Brain microvascular endothelial cell (primary cell): ENCODE data around the gene STRN4.
"Not testable (repeated sequence)": the region's sequence is repeated elsewhere in the genome, so short reads cannot be mapped to it uniquely, and the experiment has no call there.

ENCODE experiments used
- DNase-seq: peaks from one replicate; pipeline ENCODE4 v3.0.0-alpha.2; 2020
- H3K27ac ChIP-seq: fragments of 250-450 bp; sonication (Bioruptor Pico); 2 replicates; pipeline ENCODE4 v1.5.1; 2020; ENCODE audit warnings: mild to moderate bottlenecking, moderate library complexity
- H3K27me3 ChIP-seq: fragments of 250-450 bp; sonication (Bioruptor Pico); replicated peaks from 2 replicates; pipeline ENCODE4 v1.5.1; 2020; ENCODE audit warnings: mild to moderate bottlenecking
- H3K36me3 ChIP-seq: fragments of 250-450 bp; sonication (Bioruptor Pico); replicated peaks from 2 replicates; pipeline ENCODE4 v1.5.1; 2020; ENCODE audit warnings: mild to moderate bottlenecking
- H3K4me3 ChIP-seq: 2 replicates; pipeline ENCODE4 v1.5.1; 2011; ENCODE audit warnings: low read depth, mild to moderate bottlenecking, control low read depth, low read length, moderate library complexity
- in situ Hi-C: cut with HindIII; loops from 2 replicates; pipeline ENCODE4 v1.10.0; 2017; ENCODE audit warnings: low sequenced_read_pairs, low pct_ligation_motif_present
- TF ChIP-seq, protein P1 (sequence below): IDR thresholded peaks from 2 replicates; pipeline ENCODE4 v1.5.1; 2011; ENCODE audit warnings: low read depth, mild to moderate bottlenecking, moderate library complexity, low read length, control low read depth, inconsistent platforms; ENCODE audit errors: missing control alignments

The STRN4 gene

DNA sequence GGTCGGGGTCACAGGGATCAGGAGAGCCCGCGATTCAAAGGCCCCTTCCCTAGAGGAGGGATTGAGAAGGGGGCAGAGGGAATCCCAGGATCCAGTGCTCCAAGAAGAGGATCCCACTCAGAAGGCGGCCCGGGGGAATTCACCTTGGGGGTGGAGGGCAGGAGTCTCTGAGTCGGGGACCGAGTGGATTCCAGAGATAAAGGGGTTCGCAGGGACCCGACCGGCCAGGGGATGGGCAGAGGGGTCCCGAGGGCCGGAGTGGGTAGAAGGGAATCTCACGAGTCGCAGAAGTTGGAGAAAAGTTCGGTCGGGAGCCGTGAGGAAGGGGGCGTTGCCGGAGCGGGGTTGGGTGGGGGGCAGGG, 29.6 kb downstream of the STRN4 start:
- DNase-seq = no peak
- in situ Hi-C loops = no loop called here
- H3K4me3 ChIP-seq = peak overlapping the region; percentile 77
- H3K27ac ChIP-seq = peak overlapping the region; percentile 20
- TF ChIP-seq, protein P1, sequence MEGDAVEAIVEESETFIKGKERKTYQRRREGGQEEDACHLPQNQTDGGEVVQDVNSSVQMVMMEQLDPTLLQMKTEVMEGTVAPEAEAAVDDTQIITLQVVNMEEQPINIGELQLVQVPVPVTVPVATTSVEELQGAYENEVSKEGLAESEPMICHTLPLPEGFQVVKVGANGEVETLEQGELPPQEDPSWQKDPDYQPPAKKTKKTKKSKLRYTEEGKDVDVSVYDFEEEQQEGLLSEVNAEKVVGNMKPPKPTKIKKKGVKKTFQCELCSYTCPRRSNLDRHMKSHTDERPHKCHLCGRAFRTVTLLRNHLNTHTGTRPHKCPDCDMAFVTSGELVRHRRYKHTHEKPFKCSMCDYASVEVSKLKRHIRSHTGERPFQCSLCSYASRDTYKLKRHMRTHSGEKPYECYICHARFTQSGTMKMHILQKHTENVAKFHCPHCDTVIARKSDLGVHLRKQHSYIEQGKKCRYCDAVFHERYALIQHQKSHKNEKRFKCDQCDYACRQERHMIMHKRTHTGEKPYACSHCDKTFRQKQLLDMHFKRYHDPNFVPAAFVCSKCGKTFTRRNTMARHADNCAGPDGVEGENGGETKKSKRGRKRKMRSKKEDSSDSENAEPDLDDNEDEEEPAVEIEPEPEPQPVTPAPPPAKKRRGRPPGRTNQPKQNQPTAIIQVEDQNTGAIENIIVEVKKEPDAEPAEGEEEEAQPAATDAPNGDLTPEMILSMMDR = no peak
- H3K27me3 ChIP-seq = no peaks in the 10 kb centered on the region
- peaks cover 29% of the 10 kb centered on the region for H3K36me3 ChIP-seq

DNA sequence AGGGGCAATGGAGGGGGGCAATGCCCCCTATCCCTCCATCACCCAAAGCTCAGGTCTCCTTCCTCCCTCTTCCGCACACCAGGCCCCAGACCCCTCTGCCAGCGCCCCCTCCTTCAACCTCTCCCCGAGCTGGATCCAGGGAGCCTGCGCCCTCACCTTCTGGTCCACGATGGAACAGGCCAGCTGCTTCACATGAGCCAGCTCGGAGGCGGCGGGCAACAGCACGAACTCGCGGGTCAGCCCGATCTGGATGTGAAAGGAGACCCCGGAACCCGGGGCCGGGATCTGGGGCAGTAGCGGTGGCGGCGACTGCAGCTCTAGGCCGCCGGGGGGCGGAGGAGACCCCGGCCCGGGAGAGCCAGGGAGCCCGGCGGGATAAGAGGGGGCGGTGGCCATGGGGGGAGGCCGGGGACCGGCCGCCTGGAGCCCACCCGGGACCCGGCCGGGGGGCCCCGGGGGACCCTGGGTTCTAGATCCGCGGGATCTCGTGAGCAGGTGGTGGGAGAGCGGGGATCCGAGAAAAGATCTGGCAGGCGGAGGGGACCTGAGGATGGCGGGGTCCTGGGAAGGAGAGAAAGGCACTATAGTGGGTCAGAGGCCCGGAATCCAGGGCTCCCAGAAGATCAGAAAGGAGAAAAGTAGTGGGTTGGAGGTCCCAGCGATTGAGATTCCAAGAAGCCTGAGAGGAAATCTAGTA, 30.1 kb downstream of the STRN4 start:
- Histone ChIP-seq H3K27ac (peak overlapping the region; percentile 20), H3K27me3 (no peaks in the 10 kb centered on the region), H3K4me3 (peak overlapping the region; percentile 77), H3K36me3 (peaks cover 25% of the 10 kb centered on the region)
- in situ Hi-C loops = no loop called here
- DNase-seq = no peak
- TF ChIP-seq, protein P1 = peak; percentile 11

DNA sequence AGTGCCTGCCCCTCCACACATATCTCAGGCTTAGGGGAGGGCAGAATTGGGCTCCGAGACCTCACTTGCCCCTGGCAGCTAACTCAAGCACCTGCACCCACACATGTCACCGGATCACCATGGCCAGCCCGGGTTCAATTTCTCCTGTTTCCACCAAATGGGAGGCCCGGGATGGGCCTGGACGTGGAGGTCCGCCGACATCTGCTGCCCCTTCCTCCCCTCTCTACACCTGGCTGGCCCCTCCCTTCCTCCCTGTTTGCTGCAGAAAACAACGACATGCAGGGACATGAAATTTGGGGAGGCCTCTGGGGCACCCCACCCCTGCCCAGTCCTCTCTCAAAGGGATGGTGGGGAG, 30.7 kb downstream of the STRN4 start:
- no peak overlapping the region for H3K27ac ChIP-seq
- TF ChIP-seq, protein P1 = no peak
- H3K36me3 ChIP-seq = peaks cover 20% of the 10 kb centered on the region
- H3K4me3 ChIP-seq = peak overlapping the region; percentile 77
- no peaks in the 10 kb centered on the region for H3K27me3 ChIP-seq
- no peak for DNase-seq
- in situ Hi-C loops = no loop called here

DNA sequence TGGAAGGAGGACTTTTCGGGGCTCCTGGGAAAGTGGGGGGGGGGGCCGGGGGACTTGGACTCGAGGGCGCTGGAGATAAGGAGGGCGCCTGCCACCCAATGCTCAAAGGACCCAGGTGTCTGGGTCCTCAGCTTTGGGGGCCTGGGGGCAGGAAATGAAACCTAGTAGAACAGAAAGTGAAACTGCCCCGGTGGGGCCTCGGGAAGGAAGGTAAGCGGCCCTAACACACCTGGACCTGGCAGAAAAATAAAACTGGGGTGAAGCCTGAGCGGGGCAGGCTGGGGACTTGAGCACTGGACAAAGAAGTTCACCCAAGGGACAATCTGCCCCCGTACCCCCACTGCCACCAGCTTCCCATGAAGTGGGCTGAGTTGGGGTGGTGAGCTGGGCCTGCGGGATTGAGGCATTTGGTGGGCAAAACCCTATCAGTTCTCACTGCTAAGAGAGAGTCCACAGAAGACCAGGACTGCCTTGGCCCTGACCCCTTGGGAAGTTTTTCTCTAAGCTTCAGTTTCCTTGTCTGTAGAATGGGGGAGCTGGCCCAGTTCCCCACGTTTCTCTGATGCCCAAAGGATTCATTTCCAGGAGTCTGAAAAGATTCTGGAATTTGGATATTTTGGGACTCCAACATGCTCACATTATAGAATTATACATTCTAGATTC, 31.7 kb downstream of the STRN4 start:
- in situ Hi-C loops = no loop called here
- peak overlapping the region; percentile 78 for H3K27ac ChIP-seq
- H3K36me3 ChIP-seq = peaks cover 14% of the 10 kb centered on the region
- H3K4me3 ChIP-seq = peak overlapping the region; percentile 71
- TF ChIP-seq, protein P1 = no peak
- H3K27me3 ChIP-seq = no peaks in the 10 kb centered on the region
- DNase-seq = no peak

DNA sequence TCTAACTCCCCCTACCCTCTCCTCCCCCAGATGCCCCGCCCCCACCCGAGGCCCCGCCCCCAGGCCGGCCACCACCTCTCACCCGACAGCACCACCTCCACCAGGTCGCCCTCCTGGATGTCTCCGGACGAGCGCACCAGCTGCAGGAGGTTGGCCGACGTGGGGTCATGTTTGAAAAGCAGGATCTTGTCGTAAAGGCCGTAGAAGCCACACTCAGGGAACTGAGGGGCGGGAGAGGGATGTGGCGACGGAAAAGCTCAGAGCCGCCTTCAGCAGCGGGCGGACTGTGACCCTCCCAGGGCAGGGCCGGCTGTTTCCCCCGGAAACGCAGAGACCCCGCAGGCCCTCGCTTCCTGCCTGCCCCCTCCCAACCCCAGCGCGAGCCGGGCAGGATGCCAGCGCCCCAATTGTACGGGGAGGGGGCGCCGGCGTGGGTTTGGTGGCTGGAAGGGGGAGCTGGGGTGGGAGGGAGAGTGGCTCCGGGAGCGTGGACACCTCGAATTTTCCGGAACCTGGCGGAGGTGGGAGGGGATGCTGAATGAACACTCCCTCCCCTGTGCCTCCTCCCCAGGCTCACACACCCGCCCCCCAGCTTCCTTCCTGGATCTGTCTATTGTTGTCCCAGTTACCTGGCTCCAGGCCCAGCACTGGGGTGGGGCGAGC, 32.3 kb downstream of the STRN4 start:
- H3K36me3 ChIP-seq = peaks cover 15% of the 10 kb centered on the region
- peak; percentile 80 for DNase-seq
- H3K27ac ChIP-seq = peak overlapping the region; percentile 78
- in situ Hi-C loops = no loop called here
- H3K4me3 ChIP-seq = peak overlapping the region; percentile 71
- no peaks in the 10 kb centered on the region for H3K27me3 ChIP-seq
- TF ChIP-seq, protein P1 = no peak

DNA sequence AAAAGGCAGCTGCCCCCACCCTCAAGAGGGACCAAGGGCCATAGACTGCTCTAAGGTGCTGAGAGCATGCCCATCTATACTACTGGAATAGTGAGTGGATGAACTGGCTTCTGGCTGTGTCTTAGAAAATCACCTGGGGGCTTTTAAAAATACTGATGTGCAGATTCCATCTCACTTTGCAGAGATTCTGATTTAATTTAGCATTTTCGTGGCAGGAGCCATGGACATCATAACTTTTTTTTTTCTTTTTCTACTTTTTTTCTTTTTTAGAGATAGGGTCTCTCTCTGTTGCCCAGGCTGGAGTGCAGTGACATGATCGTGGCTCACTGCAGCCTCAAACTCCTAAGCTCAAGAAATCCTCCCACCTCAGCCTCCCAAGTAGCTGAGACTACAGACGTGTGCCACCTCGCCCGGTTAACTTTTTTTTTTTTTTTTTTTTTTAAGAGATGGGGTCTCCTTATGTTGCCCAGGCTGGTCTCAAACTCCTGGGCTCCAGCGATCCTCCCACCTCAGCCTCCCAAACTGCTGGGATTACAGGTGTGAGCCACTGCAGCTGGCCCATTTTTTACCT, 33.4 kb downstream of the STRN4 start:
- DNase-seq, in situ Hi-C loops, H3K27ac ChIP-seq, H3K27me3 ChIP-seq, H3K4me3 ChIP-seq: not testable (repeated sequence)
- H3K36me3 ChIP-seq = peaks cover 12% of the 10 kb centered on the region
